ENCODE results near the gene SLC35F6.
"Not testable (repeated sequence)": the region's sequence is repeated elsewhere in the genome, so short reads cannot be mapped to it uniquely, and the experiment has no call there.

SLC35F6 gene

DNA sequence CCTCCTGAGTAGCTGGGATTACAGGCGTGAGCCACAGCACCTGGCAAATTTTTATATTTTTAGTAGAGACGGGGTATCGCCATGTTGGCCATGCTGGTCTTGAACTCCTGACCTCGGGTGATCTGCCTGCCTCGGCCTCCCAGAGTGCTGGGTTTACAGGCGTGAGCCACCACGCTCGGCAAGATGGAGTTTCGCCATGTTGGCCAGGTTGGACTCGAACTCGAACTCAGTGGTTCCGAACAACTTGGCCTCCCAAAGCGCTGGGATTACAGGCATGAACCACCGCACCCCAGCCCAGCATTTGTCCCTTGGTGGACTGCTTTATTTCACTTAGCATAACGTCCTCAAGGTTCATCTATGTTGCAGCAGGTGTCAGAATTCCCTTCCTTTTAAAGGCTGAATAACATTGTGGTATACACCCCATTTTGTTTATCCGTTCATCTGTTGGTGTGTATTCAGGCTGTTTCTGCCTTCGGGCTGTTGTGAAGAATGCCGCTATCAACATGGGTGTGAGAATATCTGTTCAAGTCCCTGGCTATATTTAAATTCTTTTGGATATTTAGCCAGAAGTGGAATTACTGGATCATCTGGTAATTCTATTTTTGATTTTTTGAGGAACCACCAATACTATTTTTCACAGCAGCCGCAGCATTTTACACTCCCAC is 20.6 kb downstream of the SLC35F6 start:
- peaks cover 12% of the 10 kb centered on the region for H3K36me3 Mint-ChIP-seq (ENCODE audit: insufficient read depth)

DNA sequence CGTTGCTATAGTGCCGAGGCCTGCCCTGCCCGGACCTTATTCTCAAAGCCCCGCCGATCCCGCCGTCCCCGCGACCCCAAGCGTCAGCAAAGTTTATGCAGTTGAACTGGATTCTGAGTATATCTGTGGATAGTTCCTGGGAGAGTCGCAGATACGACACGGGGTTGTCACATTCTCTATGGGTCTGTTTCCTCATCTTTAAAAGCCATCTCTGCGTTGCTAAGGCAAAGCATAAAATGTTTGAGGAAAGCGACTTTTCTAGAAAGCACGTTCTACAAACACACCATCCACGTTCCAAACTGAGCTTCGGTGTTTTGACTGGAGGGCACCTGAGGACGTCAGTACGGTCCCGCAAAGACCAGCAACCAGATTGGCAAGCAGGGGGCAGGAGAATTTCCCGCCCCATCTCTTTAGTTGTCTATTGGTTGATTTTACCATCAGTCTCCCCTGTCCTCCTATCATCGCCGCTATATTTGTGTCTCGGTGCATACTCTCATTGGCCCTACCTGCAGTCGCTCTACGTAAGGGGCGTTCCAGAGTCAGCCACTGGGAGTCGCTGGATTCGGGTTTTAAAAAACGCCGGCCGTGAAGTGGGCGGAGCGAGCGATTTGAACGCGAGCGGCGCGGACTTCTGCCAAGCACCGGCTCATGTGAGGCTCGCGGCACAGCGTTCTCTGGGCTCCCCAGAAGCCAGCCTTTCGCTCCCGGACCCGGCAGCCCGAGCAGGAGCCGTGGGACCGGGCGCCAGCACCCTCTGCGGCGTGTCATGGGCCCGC is 21.5 kb downstream of the SLC35F6 start, which contains the start of gene CENPA:
TSS of gene CENPA (plus strand) at position 626 of the 776 bp plus-strand sequence. CDS start at position 767, 141 bp downstream.
- no peaks in the 10 kb centered on the region for H3K9me3 Mint-ChIP-seq
- DNase-seq (ENCODE audit: low spot score in 2 of 2), result peak; percentile 88 to 95
- no peaks in the 10 kb centered on the region for H3K27me3 Mint-ChIP-seq
- H3K4me3 Mint-ChIP-seq, result peak within 1 kb of the TSS; percentile 78
- peaks cover 5% of the 10 kb centered on the region for H3K36me3 Mint-ChIP-seq (ENCODE audit: insufficient read depth)
- peaks cover 6% of the 10 kb centered on the region for H3K4me1 Mint-ChIP-seq
- H3K27ac Mint-ChIP-seq (ENCODE audit: low read depth), result peak within 1 kb of the TSS; percentile 47
- ATAC-seq (replicated peaks; ENCODE audit: extremely low read depth, poor library complexity, severe bottlenecking), result peak; percentile 100

More for the DNA sequence above, 20.6 kb downstream of the SLC35F6 start:
- peak overlapping the region; percentile 47 for H3K27ac Mint-ChIP-seq (ENCODE audit: low read depth)
- H3K4me3 Mint-ChIP-seq, result peak overlapping the region; percentile 78
- no peaks in the 10 kb centered on the region for H3K27me3 Mint-ChIP-seq
- ATAC-seq (replicated peaks; ENCODE audit: extremely low read depth, poor library complexity, severe bottlenecking), result no peak
- H3K4me1 Mint-ChIP-seq, result peaks cover 6% of the 10 kb centered on the region
- H3K9me3 Mint-ChIP-seq, result no peaks in the 10 kb centered on the region
- DNase-seq (ENCODE audit: low spot score in 2 of 2), result no peak

DNA sequence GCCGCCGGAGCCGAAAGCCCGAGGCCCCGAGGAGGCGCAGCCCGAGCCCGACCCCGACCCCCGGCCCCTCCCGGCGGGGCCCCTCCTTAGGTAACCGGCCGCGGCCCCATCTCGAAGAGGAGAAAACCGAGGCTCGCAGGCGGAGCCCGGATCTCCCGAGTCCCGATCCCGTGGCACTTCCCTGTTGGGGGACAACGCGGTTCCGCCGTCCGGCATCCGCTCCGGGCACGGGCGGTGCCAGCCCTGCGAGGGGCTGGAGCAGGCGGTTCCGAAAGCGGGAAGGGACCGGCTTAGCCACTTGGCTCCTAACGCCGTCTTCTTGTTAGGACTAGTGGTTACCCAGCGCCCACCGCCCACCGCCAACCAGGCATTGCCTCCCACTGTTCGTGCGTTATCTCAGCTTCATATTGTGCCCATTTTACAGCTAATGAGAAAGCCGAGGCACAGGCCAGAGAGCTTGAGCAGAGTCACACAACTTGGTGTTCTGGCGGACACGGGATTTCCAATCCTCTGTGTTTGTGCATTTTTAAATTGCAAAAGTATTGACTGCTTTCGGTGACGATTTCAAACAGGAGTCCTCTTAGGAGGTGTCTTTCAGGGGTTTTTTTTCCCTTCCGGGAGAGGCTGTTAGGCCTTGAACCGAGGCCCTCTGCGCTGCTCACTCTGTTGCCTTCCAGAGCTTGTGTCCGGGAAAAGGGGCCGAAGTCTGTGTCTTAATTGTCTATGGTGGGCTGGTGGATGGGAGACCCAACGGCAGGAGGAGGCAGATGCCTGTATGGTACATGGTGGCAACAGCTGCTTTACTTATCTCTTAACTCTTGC is 22.3 kb downstream of the SLC35F6 start:
- Mint-ChIP-seq H3K27me3 (no peaks in the 10 kb centered on the region), H3K4me3 (peak overlapping the region; percentile 78), H3K27ac (ENCODE audit: low read depth) (peak overlapping the region; percentile 17), H3K4me1 (peaks cover 6% of the 10 kb centered on the region), H3K36me3 (ENCODE audit: insufficient read depth) (peaks cover 5% of the 10 kb centered on the region), H3K9me3 (no peaks in the 10 kb centered on the region)
- DNase-seq (ENCODE audit: low spot score in 2 of 2) (no peak), ATAC-seq (replicated peaks; ENCODE audit: extremely low read depth, poor library complexity, severe bottlenecking) (no peak)

DNA sequence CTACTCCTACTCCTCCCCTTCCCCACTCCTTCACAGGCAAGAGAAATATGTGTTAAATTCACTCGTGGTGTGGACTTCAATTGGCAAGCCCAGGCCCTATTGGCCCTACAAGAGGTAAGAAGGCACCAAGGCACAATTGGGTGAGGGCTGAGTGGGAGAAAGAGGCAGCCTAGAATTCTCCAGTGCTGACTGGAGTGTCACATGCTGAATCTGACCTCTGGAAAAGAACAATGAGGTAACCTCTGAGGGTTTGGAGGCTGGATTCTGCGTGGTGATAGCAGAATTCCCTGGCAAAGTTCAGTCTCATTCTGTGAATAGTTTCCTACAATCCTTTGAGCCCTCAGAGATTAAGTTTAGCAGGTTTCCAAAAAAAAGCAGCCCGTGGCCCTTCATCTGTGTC is 28.6 kb downstream of the SLC35F6 start:
- Mint-ChIP-seq H3K27me3 (no peaks in the 10 kb centered on the region), H3K4me1 (no peaks in the 10 kb centered on the region), H3K36me3 (ENCODE audit: insufficient read depth) (peaks cover 6% of the 10 kb centered on the region), H3K9me3 (no peaks in the 10 kb centered on the region), H3K4me3 (no peak overlapping the region), H3K27ac (ENCODE audit: low read depth) (no peak overlapping the region)
- no peak for ATAC-seq (replicated peaks; ENCODE audit: extremely low read depth, poor library complexity, severe bottlenecking)
- no peak for DNase-seq (ENCODE audit: low spot score in 2 of 2)

DNA sequence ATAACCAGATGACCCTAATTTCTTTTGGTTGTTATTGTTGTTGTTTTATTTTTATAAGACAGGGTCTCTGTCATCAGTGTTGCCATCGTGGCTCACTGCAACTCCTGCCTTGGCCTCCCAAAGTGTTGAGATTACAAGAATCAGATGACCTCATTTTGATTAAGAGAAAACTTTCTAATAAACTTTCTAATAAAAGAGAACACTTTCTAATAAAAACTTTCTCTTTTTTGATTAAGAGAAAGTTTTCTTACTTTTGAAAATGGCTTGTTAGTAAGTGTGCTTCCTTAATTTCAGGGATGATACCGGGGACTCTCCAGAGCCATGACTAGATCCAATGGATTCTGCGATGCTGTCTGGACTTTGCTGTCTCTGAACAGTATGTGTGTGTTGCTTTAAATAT is 29.4 kb downstream of the SLC35F6 start:
- ATAC-seq (replicated peaks; ENCODE audit: extremely low read depth, poor library complexity, severe bottlenecking), result no peak
- no peaks in the 10 kb centered on the region for H3K9me3 Mint-ChIP-seq
- H3K4me3 Mint-ChIP-seq, result no peak overlapping the region
- peaks cover 6% of the 10 kb centered on the region for H3K36me3 Mint-ChIP-seq (ENCODE audit: insufficient read depth)
- no peak overlapping the region for H3K27ac Mint-ChIP-seq (ENCODE audit: low read depth)
- H3K4me1 Mint-ChIP-seq, result no peaks in the 10 kb centered on the region
- no peaks in the 10 kb centered on the region for H3K27me3 Mint-ChIP-seq
- no peak for DNase-seq (ENCODE audit: low spot score in 2 of 2)

DNA sequence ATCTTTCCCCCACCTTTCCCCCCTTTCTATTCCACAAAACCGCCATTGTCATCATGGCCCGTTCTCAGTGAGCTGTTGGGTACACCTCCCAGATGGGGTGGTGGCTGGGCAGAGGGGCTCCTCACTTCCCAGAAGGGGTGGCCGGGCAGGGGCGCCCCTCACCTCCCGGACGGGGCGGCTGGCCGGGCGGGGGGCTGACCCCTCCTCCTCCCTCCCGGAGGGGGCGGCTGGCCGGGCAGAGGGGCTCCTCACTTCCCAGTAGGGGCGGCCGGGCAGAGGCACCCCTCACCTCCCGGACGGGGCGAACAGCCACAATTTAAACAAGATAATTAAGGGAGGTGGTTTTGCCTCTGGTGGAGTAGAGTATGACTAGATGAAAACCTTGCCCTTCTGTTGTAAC is 31.1 kb downstream of the SLC35F6 start:
- H3K27me3 Mint-ChIP-seq; DNase-seq (ENCODE audit: low spot score in 2 of 2); H3K4me3 Mint-ChIP-seq; ATAC-seq (replicated peaks; ENCODE audit: extremely low read depth, poor library complexity, severe bottlenecking); H3K9me3 Mint-ChIP-seq; H3K27ac Mint-ChIP-seq (ENCODE audit: low read depth); H3K36me3 Mint-ChIP-seq (ENCODE audit: insufficient read depth); H3K4me1 Mint-ChIP-seq: not testable (repeated sequence)

DNA sequence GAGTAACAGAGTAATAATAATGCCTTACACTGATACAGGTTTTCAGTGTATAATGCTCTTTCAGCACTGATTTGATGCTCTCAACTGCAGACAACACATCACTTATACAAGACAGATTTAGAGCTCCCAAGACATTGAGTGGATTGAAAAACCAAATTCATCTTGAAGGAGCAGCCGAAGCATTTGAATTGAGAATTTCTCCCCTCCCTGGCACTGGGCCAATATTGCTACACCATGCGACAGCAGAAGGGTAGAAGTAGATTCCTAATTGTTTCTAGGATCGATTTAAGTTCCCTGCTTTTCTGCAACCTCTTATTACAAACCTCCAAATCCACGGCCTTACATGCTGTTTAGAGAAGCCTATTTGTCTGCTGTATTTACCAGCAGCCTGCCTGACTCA is 37.2 kb downstream of the SLC35F6 start:
- no peak overlapping the region for H3K27ac Mint-ChIP-seq (ENCODE audit: low read depth)
- ATAC-seq (replicated peaks; ENCODE audit: extremely low read depth, poor library complexity, severe bottlenecking) (no peak), DNase-seq (ENCODE audit: low spot score in 2 of 2) (no peak)
- no peaks in the 10 kb centered on the region for H3K27me3 Mint-ChIP-seq
- H3K9me3 Mint-ChIP-seq, result no peaks in the 10 kb centered on the region
- peaks cover 4% of the 10 kb centered on the region for H3K36me3 Mint-ChIP-seq (ENCODE audit: insufficient read depth)
- no peaks in the 10 kb centered on the region for H3K4me1 Mint-ChIP-seq
- H3K4me3 Mint-ChIP-seq, result no peak overlapping the region

DNA sequence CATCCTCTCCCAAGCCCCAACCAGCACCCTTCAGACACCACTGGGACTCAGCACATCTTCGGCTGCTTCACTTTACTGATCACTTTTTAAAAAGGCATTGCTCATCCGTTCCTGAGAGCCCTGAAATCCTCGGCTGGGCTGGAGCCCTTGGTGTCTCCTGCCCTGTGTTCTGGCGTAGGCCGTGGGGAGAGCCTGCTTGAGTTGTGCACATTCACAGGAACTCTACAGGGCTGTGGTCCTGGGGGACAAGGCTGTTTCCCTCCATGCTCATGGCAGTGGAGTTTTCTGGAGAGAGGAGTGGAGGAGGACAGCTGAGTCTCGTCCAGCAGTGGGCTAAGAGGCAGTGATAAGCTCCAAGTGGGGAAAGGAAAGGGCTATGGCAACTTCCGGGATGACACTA is 37.7 kb downstream of the SLC35F6 start:
- H3K4me1 Mint-ChIP-seq, result no peaks in the 10 kb centered on the region
- ATAC-seq (replicated peaks; ENCODE audit: extremely low read depth, poor library complexity, severe bottlenecking), result no peak
- H3K27ac Mint-ChIP-seq (ENCODE audit: low read depth), result no peak overlapping the region
- peaks cover 3% of the 10 kb centered on the region for H3K36me3 Mint-ChIP-seq (ENCODE audit: insufficient read depth)
- H3K27me3 Mint-ChIP-seq, result no peaks in the 10 kb centered on the region
- no peak overlapping the region for H3K4me3 Mint-ChIP-seq
- H3K9me3 Mint-ChIP-seq, result no peaks in the 10 kb centered on the region
- DNase-seq (ENCODE audit: low spot score in 2 of 2), result no peak

DNA sequence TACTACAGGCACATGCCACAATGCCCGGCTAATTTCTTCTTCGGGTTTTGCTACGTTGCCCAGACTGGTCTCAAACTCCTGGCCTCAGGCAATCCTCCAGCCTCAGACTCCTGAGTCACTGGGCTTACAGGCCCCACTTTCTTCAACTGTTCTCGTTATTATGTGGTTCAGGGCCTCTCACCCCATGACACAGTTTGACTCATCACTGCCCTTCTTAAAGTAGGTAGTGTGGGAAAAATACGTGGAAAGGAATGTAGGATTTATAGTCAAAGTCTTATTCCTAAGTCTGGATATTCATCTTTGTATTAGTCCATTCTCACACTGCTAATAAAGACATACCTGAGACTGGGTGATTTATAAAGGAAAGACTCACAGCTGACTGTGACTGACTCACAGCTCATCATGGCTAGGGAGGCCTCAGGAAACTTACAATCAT is 41.2 kb downstream of the SLC35F6 start:
- H3K4me3 Mint-ChIP-seq, result no peak overlapping the region
- H3K4me1 Mint-ChIP-seq, result peaks cover 5% of the 10 kb centered on the region
- DNase-seq (ENCODE audit: low spot score in 2 of 2) (no peak), ATAC-seq (replicated peaks; ENCODE audit: extremely low read depth, poor library complexity, severe bottlenecking) (no peak)
- H3K36me3 Mint-ChIP-seq (ENCODE audit: insufficient read depth), result peaks cover 3% of the 10 kb centered on the region
- no peaks in the 10 kb centered on the region for H3K9me3 Mint-ChIP-seq
- no peaks in the 10 kb centered on the region for H3K27me3 Mint-ChIP-seq
- H3K27ac Mint-ChIP-seq (ENCODE audit: low read depth), result no peak overlapping the region

DNA sequence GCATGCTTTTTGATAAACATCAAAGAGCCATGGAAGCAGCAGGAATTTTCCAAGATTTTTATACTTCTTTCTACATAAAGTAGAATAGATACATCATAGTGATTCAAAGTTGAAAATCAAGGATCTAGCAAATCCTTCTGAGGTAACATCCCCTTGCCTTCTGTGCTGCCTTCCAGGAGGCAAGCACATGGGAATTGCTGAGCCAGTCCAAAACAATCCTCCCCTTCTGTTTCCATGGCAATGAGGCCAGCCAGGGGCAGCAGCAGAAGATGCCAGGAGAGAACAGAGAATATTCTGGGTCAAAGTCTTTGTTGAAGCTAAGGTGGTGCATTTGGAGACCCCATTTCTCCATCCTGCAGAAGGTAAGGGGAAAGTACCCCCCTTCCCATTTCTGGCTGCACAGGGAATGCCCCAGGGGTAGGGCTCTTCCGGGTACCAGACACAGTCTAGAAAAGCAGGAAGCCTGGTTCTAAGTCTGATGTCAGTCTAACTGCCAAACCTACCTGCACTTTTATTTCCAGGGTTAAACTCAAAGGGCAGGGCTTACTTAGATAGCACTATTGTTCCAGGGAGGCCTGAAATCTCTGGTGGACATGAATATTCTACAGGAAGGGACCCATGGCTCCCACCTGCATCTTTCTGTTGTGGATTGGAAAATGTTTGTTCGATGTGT is 43.8 kb downstream of the SLC35F6 start:
- Mint-ChIP-seq H3K36me3 (ENCODE audit: insufficient read depth) (no peaks in the 10 kb centered on the region), H3K4me3 (no peak overlapping the region), H3K4me1 (peaks cover 7% of the 10 kb centered on the region), H3K27ac (ENCODE audit: low read depth) (no peak overlapping the region), H3K27me3 (peaks cover 10% of the 10 kb centered on the region), H3K9me3 (no peaks in the 10 kb centered on the region)
- DNase-seq (ENCODE audit: low spot score in 2 of 2), result no peak
- no peak for ATAC-seq (replicated peaks; ENCODE audit: extremely low read depth, poor library complexity, severe bottlenecking)

DNA sequence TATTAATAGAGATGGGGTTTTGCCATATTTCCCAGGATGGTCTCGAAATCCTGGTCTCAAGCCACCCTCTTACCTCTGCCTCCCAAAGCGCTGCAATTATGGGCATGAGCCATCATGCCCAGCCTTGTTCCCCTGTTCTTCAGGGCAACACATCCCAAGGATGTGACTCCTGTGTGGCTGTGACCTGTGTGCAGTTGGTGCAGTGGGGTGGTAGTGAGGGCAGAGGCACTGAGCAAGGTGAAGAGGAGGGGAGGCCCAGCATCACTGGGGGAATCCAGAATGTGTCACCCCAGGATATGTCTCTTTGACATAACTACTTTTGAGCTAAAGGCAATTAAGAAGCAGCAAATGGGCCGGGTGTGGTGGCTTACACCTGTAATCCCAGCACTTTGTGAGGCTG is 45.1 kb downstream of the SLC35F6 start:
- Mint-ChIP-seq H3K4me3 (no peak overlapping the region), H3K36me3 (ENCODE audit: insufficient read depth) (no peaks in the 10 kb centered on the region), H3K4me1 (peaks cover 7% of the 10 kb centered on the region), H3K9me3 (no peaks in the 10 kb centered on the region), H3K27me3 (peaks cover 20% of the 10 kb centered on the region), H3K27ac (ENCODE audit: low read depth) (no peak overlapping the region)
- ATAC-seq (replicated peaks; ENCODE audit: extremely low read depth, poor library complexity, severe bottlenecking) (no peak), DNase-seq (ENCODE audit: low spot score in 2 of 2) (no peak)

DNA sequence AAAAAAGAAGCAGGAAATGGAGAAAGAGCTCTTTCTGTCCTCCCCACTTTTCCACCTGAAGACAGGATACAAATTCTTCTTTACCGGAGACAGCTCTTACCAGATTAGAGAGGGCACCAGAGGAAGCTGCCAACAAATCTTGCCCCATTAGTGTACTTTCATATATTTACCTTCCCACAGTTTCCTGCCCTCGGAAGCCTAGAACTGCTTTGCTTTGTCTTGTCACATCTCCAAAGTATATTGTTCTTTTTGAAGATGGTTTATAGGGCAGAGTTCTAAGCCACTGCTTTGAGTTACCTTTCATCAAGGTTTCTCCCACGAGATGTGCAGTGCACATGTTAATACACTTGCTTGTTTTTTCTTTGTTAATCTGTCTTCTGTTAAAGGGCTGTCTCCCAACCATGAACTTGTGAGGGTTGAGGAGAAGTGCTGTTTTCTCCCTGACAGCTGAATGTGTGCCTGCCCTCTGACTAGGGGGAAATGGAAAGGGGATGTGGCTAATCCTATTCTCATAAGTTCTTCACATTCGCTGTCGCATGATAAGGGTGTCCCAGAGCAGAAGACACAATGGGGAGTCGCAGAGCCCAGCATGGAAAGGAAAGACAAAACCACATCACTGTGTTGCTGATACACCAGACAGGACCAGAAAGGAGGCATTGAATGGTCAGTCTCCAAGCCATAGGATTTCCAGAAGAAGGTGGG is 45.9 kb downstream of the SLC35F6 start:
- DNase-seq (ENCODE audit: low spot score in 2 of 2), result no peak
- H3K4me1 Mint-ChIP-seq, result peaks cover 9% of the 10 kb centered on the region
- H3K36me3 Mint-ChIP-seq (ENCODE audit: insufficient read depth), result no peaks in the 10 kb centered on the region
- ATAC-seq (replicated peaks; ENCODE audit: extremely low read depth, poor library complexity, severe bottlenecking), result no peak
- H3K9me3 Mint-ChIP-seq, result no peaks in the 10 kb centered on the region
- no peak overlapping the region for H3K4me3 Mint-ChIP-seq
- H3K27me3 Mint-ChIP-seq, result peaks cover 20% of the 10 kb centered on the region
- no peak overlapping the region for H3K27ac Mint-ChIP-seq (ENCODE audit: low read depth)
